Endodermal cell (in vitro differentiated cells): ENCODE data around the gene ACOT2. TPM values are rescaled to one million over a fixed set of nuclear protein-coding genes. Genes with fewer than 3 reads are reported as not detected.
A peak's percentile ranks its signal among the peaks of the same experiment; 100 is the strongest.
"Not testable (repeated sequence)": the region's sequence is repeated elsewhere in the genome, so short reads cannot be mapped to it uniquely, and the experiment has no call there.

Source experiments
- DNase-seq: peaks from one replicate; pipeline ENCODE4 v3.0.0-alpha.2; 2017
- H3K27ac ChIP-seq: 2 replicates; pipeline ENCODE4 v1.5.1; 2013; ENCODE audit warnings: mild to moderate bottlenecking, low read depth, low read length, moderate library complexity
- H3K27me3 ChIP-seq: 2 replicates; pipeline ENCODE4 v1.6.1; 2013; ENCODE audit warnings: mild to moderate bottlenecking, low read length, moderate library complexity; ENCODE audit not compliant: insufficient read depth, control insufficient read depth, poor library complexity, severe bottlenecking
- H3K36me3 ChIP-seq: 2 replicates; pipeline ENCODE4 v1.7.0; 2013; ENCODE audit warnings: mild to moderate bottlenecking, low read length, moderate library complexity; ENCODE audit not compliant: control insufficient read depth, insufficient read depth
- H3K4me1 ChIP-seq: one replicate; pipeline ENCODE4 v1.7.0; 2013; ENCODE audit warnings: low read length; ENCODE audit not compliant: control insufficient read depth, insufficient read depth
- H3K4me3 ChIP-seq: 2 replicates; pipeline ENCODE4 v1.5.1; 2013; ENCODE audit warnings: mild to moderate bottlenecking, low read length, moderate library complexity
- H3K9ac ChIP-seq: 2 replicates; pipeline ENCODE4 v1.6.1; 2013; ENCODE audit warnings: mild to moderate bottlenecking, low read length, moderate library complexity; ENCODE audit not compliant: poor library complexity, severe bottlenecking; ENCODE audit errors: extremely low read depth
- H3K9me3 ChIP-seq: 2 replicates; pipeline ENCODE4 v1.6.1; 2013; ENCODE audit warnings: mild to moderate bottlenecking, low read length, moderate library complexity; ENCODE audit not compliant: control insufficient read depth
- H3K27ac Mint-ChIP-seq: 2 replicates; pipeline ENCODE4 v1.8.0; 2020; ENCODE audit warnings: mixed read lengths
- H3K27me3 Mint-ChIP-seq: 2 replicates; pipeline ENCODE4 v1.8.0; 2021; ENCODE audit warnings: mild to moderate bottlenecking, mixed read lengths; ENCODE audit not compliant: insufficient read depth
- H3K36me3 Mint-ChIP-seq: 2 replicates; pipeline ENCODE4 v1.8.0; 2020; ENCODE audit warnings: low read depth, mixed read lengths
- H3K4me1 Mint-ChIP-seq: 2 replicates; pipeline ENCODE4 v1.8.0; 2020; ENCODE audit warnings: mixed read lengths
- H3K4me3 Mint-ChIP-seq: 2 replicates; pipeline ENCODE4 v1.8.0; 2020; ENCODE audit warnings: mild to moderate bottlenecking, moderate library complexity, mixed read lengths
- H3K9me3 Mint-ChIP-seq: 2 replicates; pipeline ENCODE4 v1.8.0; 2020; ENCODE audit warnings: mild to moderate bottlenecking, mixed read lengths
- CTCF ChIP-seq: fragments of 200-600 bp; sonication (generic); conservative IDR thresholded peaks from 2 replicates; pipeline ENCODE4 v1.5.0; 2021; ENCODE audit warnings: antibody characterized with exemption, mild to moderate bottlenecking
- WGBS, 2 experiments: methylation state at CpG; one replicate each; pipeline versions ENCODE4 v1.1.5 to v1.1.7; 2013; ENCODE audit warnings: missing lambda C conversion rate in 2 of 2, mixed read lengths in 1 of 2; ENCODE audit not compliant: insufficient coverage in 1 of 2, insufficient read length in 1 of 2; 5-methylcytosine and 5-hydroxymethylcytosine counted together
- long read RNA-seq, 4 experiments: library from polyadenylated mRNA in 2 of 4; library from RNA in 1 of 4; library from capped mRNA in 1 of 4; stranded (forward) in 3 of 4; unstranded in 1 of 4; transcript quantifications; one replicate each; pipeline ENCODE4 v2.0.0, GENCODE V29; 2020 to 2021; ENCODE audit warnings: inconsistent platforms in 1 of 4
- polyA plus RNA-seq, 2 experiments: library from polyadenylated mRNA; stranded (reverse); fragments of 50-300 nt; gene quantifications; one replicate each; pipeline ENCODE4 v1.2.3, GENCODE V29; 2013
- total RNA-seq, 2 donors: library from RNA; stranded (reverse); fragmentation: NEBNext Ultra II Directional in 1 of 2; extraction: Animal tissue kit (Norgen Biotek cat#: 25700) in 1 of 2; gene quantifications; 2 replicates in 1 of 2; 3 replicates in 1 of 2; pipeline ENCODE4 v1.2.1, GENCODE V29; 2021

ACOT2 gene
- 10 to 100 TPM in 1 of 2 donors, 1 to 10 TPM in 1; 5.0 to 12.3 TPM for total RNA-seq
- 13.0 TPM for polyA plus RNA-seq (2013, experiment 1 of 2)
- 13.5 TPM for polyA plus RNA-seq (2013, experiment 2 of 2)
- long read RNA-seq, experiment 1, partial matches to known transcripts: 3 of 6 reads
- long read RNA-seq, experiment 1, other reads (novel, unspliced or antisense): 1 of 6 reads
- long read RNA-seq, experiment 2, transcript ACOT2-201 (3 exons, 1,774 nt): major isoform, 12 of 17 reads
- long read RNA-seq, experiment 2, partial matches to known transcripts: 5 of 17 reads
- long read RNA-seq, experiment 2, other reads (novel, unspliced or antisense): 0 of 17 reads
- long read RNA-seq, experiment 3, transcript ACOT2-201 (3 exons, 1,774 nt): major isoform, 70 of 83 reads
- long read RNA-seq, experiment 3, partial matches to known transcripts: 7 of 83 reads
- long read RNA-seq, experiment 3, other reads (novel, unspliced or antisense): 6 of 83 reads
- long read RNA-seq, experiment 4, partial matches to known transcripts: 6 of 6 reads
- long read RNA-seq, experiment 4, other reads (novel, unspliced or antisense): 0 of 6 reads

GRCh38 chr14:73569185-73569958 is at the start of gene ACOT2:
ACOT2 (plus strand) TSS chr14:73569213; CDS start chr14:73569241, 28 bp downstream.
- H3K4me3 ChIP-seq: peak within 1 kb of the TSS; percentile 75
- 6 to 18% methylated on average over 15 to 83 of the region's 83 CpGs for WGBS, 2 experiments
- Mint-ChIP-seq H3K27ac (peak within 1 kb of the TSS; percentile 95), H3K4me3 (peak within 1 kb of the TSS; percentile 75), H3K4me1 (peaks cover 15% of the 10 kb centered on the region), H3K36me3 (peaks cover 40% of the 10 kb centered on the region), H3K9me3 (peaks cover 19% of the 10 kb centered on the region)
- DNase-seq: peak; percentile 78
- not testable (repeated sequence) for H3K27me3 ChIP-seq, H3K27me3 Mint-ChIP-seq, H3K36me3 ChIP-seq, H3K4me1 ChIP-seq, H3K9me3 ChIP-seq
- TF ChIP-seq CTCF: peak; percentile 8
- H3K9ac ChIP-seq: peak within 1 kb of the TSS; percentile 63
- H3K27ac ChIP-seq: peak within 1 kb of the TSS; percentile 5

GRCh38 chr14:73521229-73521628 is 47.8 kb upstream of the ACOT2 start:
- Histone ChIP-seq H3K27me3 (no peaks in the 10 kb centered on the region), H3K4me1 (no peaks in the 10 kb centered on the region), H3K9me3 (no peaks in the 10 kb centered on the region), H3K36me3 (no peaks in the 10 kb centered on the region), H3K4me3 (no peak overlapping the region), H3K27ac (no peak overlapping the region), H3K9ac (no peak overlapping the region)
- Mint-ChIP-seq H3K27me3 (no peaks in the 10 kb centered on the region), H3K27ac (no peak overlapping the region), H3K4me1 (no peaks in the 10 kb centered on the region), H3K9me3 (no peaks in the 10 kb centered on the region), H3K4me3 (no peak overlapping the region), H3K36me3 (no peaks in the 10 kb centered on the region)
- TF ChIP-seq CTCF: no peak
- no peak for DNase-seq
- WGBS, 2 experiments: 83 to 96% methylated on average over 1 to 4 of the region's 4 CpGs

- no peak for TF ChIP-seq CTCF
- Histone ChIP-seq H3K9me3 (no peaks in the 10 kb centered on the region), H3K4me3 (no peak overlapping the region), H3K27me3 (no peaks in the 10 kb centered on the region), H3K9ac (no peak overlapping the region), H3K4me1 (no peaks in the 10 kb centered on the region), H3K27ac (no peak overlapping the region), H3K36me3 (no peaks in the 10 kb centered on the region)
- WGBS, 2 experiments: 94 to 100% methylated on average over 2 to 4 of the region's 4 CpGs
- no peaks in the 10 kb centered on the region for H3K4me1 Mint-ChIP-seq
- H3K27ac Mint-ChIP-seq: no peak overlapping the region
- no peak overlapping the region for H3K4me3 Mint-ChIP-seq
- DNase-seq: no peak
- H3K27me3 Mint-ChIP-seq: no peaks in the 10 kb centered on the region
- no peaks in the 10 kb centered on the region for H3K36me3 Mint-ChIP-seq
- H3K9me3 Mint-ChIP-seq: no peaks in the 10 kb centered on the region
These were observed 44.5 kb upstream of the ACOT2 start for GRCh38 chr14:73524493-73524892.
